Esophagus muscularis mucosa (tissue), 4 donors: Measurements from ENCODE around the gene COL6A1. TPM values are rescaled to one million over a fixed set of nuclear protein-coding genes. Genes with fewer than 3 reads are reported as not detected.

Experiments
- DNase-seq: peaks from one replicate; pipeline ENCODE4 v3.0.0-alpha.2; 2017; ENCODE audit errors: extremely low spot score
- H3K27ac ChIP-seq, 4 donors: fragments of 200-600 bp; sonication (generic); replicated peaks in 1 of 4; 1 replicate in 3 of 4; 2 replicates in 1 of 4; pipeline ENCODE4 v1.5.1; 2016 to 2019; ENCODE audit warnings: mild to moderate bottlenecking in 1 of 4
- H3K27me3 ChIP-seq, 4 donors: fragments of 200-600 bp; sonication (generic); one replicate each; pipeline versions ENCODE4 v1.5.1 to v1.6.0; 2016 to 2019
- H3K36me3 ChIP-seq, 4 donors: fragments of 200-600 bp; sonication (generic); one replicate each; pipeline ENCODE4 v1.5.1; 2016 to 2019
- H3K4me1 ChIP-seq, 4 donors: fragments of 200-600 bp; sonication (generic); one replicate each; pipeline ENCODE4 v1.5.1; 2016 to 2019
- H3K4me3 ChIP-seq, 4 donors: fragments of 200-600 bp; sonication (generic); 1 replicate in 2 of 4; 2 replicates in 2 of 4; pipeline ENCODE4 v1.5.1; 2016 to 2019; ENCODE audit warnings: mild to moderate bottlenecking in 4 of 4, moderate library complexity in 1 of 4
- H3K9me3 ChIP-seq, 4 donors: fragments of 200-600 bp; sonication (generic); 1 replicate in 3 of 4; 2 replicates in 1 of 4; pipeline ENCODE4 v1.5.1; 2016 to 2019
- EP300 ChIP-seq: sonication (generic); formaldehyde crosslinking; IDR thresholded peaks from one replicate; pipeline ENCODE4 v1.6.1; 2017; ENCODE audit warnings: antibody characterized with exemption
- POLR2A ChIP-seq: fragments of 450-650 bp; IDR thresholded peaks from one replicate; pipeline ENCODE4 v1.6.1; 2017; ENCODE audit warnings: antibody characterized with exemption, moderate library complexity, mild to moderate bottlenecking, low read depth
- POLR2AphosphoS5 ChIP-seq, 2 donors: sonication (generic); formaldehyde crosslinking; IDR thresholded peaks; one replicate each; pipeline ENCODE4 v1.6.1; 2017; ENCODE audit warnings: antibody characterized with exemption in 2 of 2
- WGBS: methylation state at CpG from one replicate; pipeline ENCODE4 v1.1.5; 2018; 5-methylcytosine and 5-hydroxymethylcytosine counted together
- intact Hi-C: fragments of 100-400 bp; cut with DNase I; formaldehyde crosslinking; loops from one replicate; pipeline ENCODE4 v1.15.1; 2023
- total RNA-seq, 4 donors: library from RNA; depleted of rRNA; stranded (reverse); fragments of >200 nt; gene quantifications; one replicate each; pipeline versions ENCODE4 v1.1.0 to v1.2.1, GENCODE V29; 2016
- TF ChIP-seq, protein P1 (sequence below), 3 experiments: fragments of 200-600 bp in 2 of 3; fragments of 450-650 bp in 1 of 3; sonication (generic) in 2 of 3; IDR thresholded peaks; one replicate each; pipeline ENCODE4 v1.5.1; 2017 to 2019; ENCODE audit warnings: antibody characterized with exemption in 3 of 3, mild to moderate bottlenecking in 2 of 3, moderate library complexity in 1 of 3

Gene COL6A1
- total RNA-seq, 4 donors from 2014 or later = 646 to 1,432 (median 1,078) TPM

DNA sequence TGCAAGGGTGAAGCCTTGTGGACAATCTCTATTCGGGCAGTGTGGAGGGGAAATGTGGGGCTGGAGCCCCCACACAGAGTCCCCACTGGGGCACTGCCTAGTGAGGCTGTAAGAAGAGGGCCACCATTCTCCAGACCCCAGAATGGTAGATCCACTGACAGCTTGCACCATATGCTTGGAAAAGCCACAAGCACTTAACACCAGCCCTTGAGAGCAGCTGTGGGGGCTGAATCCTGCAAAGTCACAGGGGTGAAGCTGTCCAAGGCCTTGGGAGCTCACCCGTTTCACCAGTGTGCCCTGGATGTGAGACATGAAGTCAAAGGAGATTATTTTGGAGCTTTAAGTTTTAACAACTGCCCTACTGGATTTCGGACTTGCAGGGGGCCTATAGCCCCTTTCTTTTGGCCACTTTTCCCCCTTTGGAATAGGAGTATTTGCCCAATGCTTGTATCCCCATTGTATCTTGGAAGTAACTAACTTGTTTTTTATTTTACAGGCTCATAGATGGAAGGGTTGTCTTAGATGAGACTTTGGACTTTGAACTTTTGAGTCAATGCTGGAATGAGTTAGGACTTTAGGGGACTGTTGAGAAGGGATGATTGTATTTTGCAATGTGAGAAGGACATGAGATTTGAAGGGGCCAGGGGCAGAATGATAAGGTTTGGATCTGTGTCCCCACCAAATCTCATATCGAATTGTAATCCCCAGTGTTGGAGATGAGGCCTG, 16.3 kb upstream of the COL6A1 start:
- Histone ChIP-seq H3K9me3 (peaks cover 0 to 7% (median 0%) of the 10 kb centered on the region in 4 donors), H3K27ac (no peak overlapping the region), H3K4me3 (no peak overlapping the region), H3K27me3 (no peaks in the 10 kb centered on the region), H3K36me3 (no peaks in the 10 kb centered on the region), H3K4me1 (peaks cover 1 to 4% (median 2%) of the 10 kb centered on the region in 4 donors)
- no peak for DNase-seq
- 84% methylated on average over 4 of the region's 4 CpGs for WGBS
- intact Hi-C loops = no loop called here
- TF ChIP-seq, protein P1, sequence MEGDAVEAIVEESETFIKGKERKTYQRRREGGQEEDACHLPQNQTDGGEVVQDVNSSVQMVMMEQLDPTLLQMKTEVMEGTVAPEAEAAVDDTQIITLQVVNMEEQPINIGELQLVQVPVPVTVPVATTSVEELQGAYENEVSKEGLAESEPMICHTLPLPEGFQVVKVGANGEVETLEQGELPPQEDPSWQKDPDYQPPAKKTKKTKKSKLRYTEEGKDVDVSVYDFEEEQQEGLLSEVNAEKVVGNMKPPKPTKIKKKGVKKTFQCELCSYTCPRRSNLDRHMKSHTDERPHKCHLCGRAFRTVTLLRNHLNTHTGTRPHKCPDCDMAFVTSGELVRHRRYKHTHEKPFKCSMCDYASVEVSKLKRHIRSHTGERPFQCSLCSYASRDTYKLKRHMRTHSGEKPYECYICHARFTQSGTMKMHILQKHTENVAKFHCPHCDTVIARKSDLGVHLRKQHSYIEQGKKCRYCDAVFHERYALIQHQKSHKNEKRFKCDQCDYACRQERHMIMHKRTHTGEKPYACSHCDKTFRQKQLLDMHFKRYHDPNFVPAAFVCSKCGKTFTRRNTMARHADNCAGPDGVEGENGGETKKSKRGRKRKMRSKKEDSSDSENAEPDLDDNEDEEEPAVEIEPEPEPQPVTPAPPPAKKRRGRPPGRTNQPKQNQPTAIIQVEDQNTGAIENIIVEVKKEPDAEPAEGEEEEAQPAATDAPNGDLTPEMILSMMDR (IDR thresholded peaks at IDR 0.05) = no peak
- no peak for TF ChIP-seq POLR2AphosphoS5 (IDR thresholded peaks at IDR 0.05)
- TF ChIP-seq EP300 = no peak
- TF ChIP-seq POLR2A = no peak

DNA sequence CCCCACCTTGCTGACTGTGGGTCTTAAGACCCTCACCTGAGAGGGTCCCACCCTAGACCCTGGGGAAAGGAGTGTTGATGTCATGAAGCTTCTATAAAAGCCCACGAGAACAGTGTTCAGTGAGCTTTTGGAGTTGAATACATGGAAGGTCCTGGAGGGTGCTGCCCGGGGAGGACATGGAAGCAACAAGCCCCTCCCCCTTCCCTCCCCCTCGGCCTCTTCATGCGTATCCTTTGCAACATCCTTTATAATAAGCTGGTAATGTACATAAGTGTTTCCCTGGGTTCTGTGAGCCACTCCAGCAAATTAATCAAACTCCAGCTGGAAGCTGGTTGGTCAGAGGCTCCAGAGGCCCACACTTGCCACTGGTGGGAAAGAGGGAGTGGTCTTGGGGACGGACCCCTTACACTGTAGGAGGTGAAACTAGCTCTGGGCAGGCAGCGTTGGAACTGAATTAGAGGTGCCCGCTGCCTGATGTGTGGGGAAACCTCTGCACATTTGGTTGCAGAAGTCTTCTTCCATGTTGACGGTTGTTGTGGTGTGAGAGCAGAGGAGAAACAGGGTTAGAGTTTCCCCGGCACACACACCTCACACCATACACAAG, 14.7 kb upstream of the COL6A1 start:
- no peak for DNase-seq
- peaks cover 0 to 7% (median 0%) of the 10 kb centered on the region in 4 donors for H3K9me3 ChIP-seq
- H3K27me3 ChIP-seq = no peaks in the 10 kb centered on the region
- no peak overlapping the region for H3K4me3 ChIP-seq
- intact Hi-C loops = no loop called here
- peaks cover 17 to 21% (median 19%) of the 10 kb centered on the region in 4 donors for H3K4me1 ChIP-seq
- H3K27ac ChIP-seq = no peak overlapping the region
- no peaks in the 10 kb centered on the region for H3K36me3 ChIP-seq
- TF ChIP-seq POLR2A (no peak), POLR2AphosphoS5 (IDR thresholded peaks at IDR 0.05) (no peak), EP300 (no peak)
- TF ChIP-seq, protein P1 (IDR thresholded peaks at IDR 0.05) = no peak
- 81% methylated on average over 9 of the region's 9 CpGs for WGBS

DNA sequence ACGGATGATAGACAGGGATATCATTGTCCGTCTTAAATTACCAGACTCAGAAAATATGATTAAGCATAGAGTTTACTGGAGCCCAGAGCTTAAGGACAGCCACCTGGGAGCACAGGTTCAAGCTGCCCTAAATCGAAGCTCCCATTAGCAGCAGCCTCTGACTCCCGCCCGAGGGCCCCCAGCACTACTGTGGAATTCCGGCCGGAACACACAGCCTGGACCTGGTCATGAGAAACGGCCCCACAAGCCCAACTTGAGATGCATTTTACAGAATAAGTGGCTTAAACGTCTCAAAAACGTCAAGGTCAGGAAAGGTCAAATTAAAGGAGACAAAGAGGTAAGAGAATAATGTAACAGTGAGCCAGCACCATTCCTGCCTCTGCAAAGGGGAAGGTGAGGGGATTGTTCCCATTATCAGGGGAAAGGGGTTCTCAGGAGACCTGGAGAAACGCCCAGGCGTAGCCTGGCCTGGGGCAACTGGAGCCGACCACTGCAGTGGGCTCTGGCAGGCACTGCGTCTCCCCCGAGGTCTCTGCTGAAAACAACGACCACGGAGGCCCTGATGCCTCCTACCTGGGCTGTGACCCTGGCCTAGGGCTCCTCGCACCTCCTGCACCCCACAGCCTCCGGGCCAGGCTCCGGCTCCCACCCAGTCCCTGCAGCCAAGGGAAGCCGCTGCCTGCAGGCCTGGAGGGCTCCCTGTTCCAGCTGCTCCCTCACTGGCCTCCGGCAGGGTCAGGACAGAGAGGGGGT, 11.5 kb upstream of the COL6A1 start:
- H3K27ac ChIP-seq = peak overlapping the region in 3 of 4 donors; percentile 96 to 99 (median 98)
- H3K4me3 ChIP-seq = no peak overlapping the region
- WGBS = 69% methylated on average over 21 of the region's 22 CpGs

More for the DNA sequence above, 11.5 kb upstream of the COL6A1 start:
- intact Hi-C loops = loop anchor here (2.0 to 10.0 kb wide), 2 partner anchors 259 to 355 kb away; partner anchors contain the start of genes C21orf58, LSS and PCNT
- DNase-seq = no peak
- H3K4me1 ChIP-seq = peaks cover 45 to 53% (median 50%) of the 10 kb centered on the region in 4 donors
- no peaks in the 10 kb centered on the region for H3K27me3 ChIP-seq
- H3K9me3 ChIP-seq = no peaks in the 10 kb centered on the region
- no peaks in the 10 kb centered on the region for H3K36me3 ChIP-seq
- no peak for TF ChIP-seq EP300
- no peak for TF ChIP-seq POLR2A
- TF ChIP-seq, protein P1 (IDR thresholded peaks at IDR 0.05) = no peak
- no peak for TF ChIP-seq POLR2AphosphoS5 (IDR thresholded peaks at IDR 0.05)
